ENCODE results near the gene PEAR1. TPM values are rescaled to one million over a fixed set of nuclear protein-coding genes. Genes with fewer than 3 reads are reported as not detected.
A peak's percentile ranks its signal among the peaks of the same experiment; 100 is the strongest.

Gene PEAR1
- total RNA-seq, 1 donor from 2014 or later, result not detected

GRCh38 chr1:156860113-156860627 lies 33.3 kb upstream of the PEAR1 start:
- Mint-ChIP-seq H3K9me3 (no peaks in the 10 kb centered on the region), H3K27me3 (peaks cover 50% of the 10 kb centered on the region), H3K4me1 (peaks cover 14% of the 10 kb centered on the region), H3K27ac (no peak overlapping the region), H3K4me3 (peak overlapping the region; percentile 65), H3K36me3 (ENCODE audit: low read depth) (no peaks in the 10 kb centered on the region)
- CTCF ChIA-PET, result interaction anchor here (0.6 to 5.0 kb wide), 15 partner anchors 11 to 475 kb away, joined by 3 to 66 read pairs (median 6); no protein-coding TSS in a partner anchor
- TF ChIP-seq, protein P1, sequence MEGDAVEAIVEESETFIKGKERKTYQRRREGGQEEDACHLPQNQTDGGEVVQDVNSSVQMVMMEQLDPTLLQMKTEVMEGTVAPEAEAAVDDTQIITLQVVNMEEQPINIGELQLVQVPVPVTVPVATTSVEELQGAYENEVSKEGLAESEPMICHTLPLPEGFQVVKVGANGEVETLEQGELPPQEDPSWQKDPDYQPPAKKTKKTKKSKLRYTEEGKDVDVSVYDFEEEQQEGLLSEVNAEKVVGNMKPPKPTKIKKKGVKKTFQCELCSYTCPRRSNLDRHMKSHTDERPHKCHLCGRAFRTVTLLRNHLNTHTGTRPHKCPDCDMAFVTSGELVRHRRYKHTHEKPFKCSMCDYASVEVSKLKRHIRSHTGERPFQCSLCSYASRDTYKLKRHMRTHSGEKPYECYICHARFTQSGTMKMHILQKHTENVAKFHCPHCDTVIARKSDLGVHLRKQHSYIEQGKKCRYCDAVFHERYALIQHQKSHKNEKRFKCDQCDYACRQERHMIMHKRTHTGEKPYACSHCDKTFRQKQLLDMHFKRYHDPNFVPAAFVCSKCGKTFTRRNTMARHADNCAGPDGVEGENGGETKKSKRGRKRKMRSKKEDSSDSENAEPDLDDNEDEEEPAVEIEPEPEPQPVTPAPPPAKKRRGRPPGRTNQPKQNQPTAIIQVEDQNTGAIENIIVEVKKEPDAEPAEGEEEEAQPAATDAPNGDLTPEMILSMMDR (IDR thresholded peaks at IDR 0.05), result no peak
- intact Hi-C loops (cut with micrococcal nuclease), result loop anchor here (1.0 kb wide), 4 partner anchors 47 to 171 kb away; no protein-coding TSS in a partner anchor
- DNase-seq (peak; percentile 46), ATAC-seq (ENCODE audit: low read depth) (peak; percentile 69)
- POLR2A ChIA-PET, result interaction anchor here (0.6 to 1.7 kb wide), 4 partner anchors 64 to 170 kb away, joined by 3 to 17 read pairs (median 4); no protein-coding TSS in a partner anchor

- peak; percentile 27 for DNase-seq
- H3K36me3 Mint-ChIP-seq (ENCODE audit: low read depth), result no peaks in the 10 kb centered on the region
- ChIA-PET CTCF (interaction anchor here (0.6 to 5.0 kb wide), 16 partner anchors 10 to 475 kb away, joined by 3 to 66 read pairs (median 6); no protein-coding TSS in a partner anchor), POLR2A (interaction anchor here (0.5 to 1.7 kb wide), 5 partner anchors 38 to 404 kb away, joined by 3 to 17 read pairs (median 3); no protein-coding TSS in a partner anchor)
- H3K4me1 Mint-ChIP-seq, result peaks cover 14% of the 10 kb centered on the region
- H3K27me3 Mint-ChIP-seq, result peaks cover 54% of the 10 kb centered on the region
- peak; percentile 76 for ATAC-seq (ENCODE audit: low read depth)
- H3K9me3 Mint-ChIP-seq, result no peaks in the 10 kb centered on the region
- H3K27ac Mint-ChIP-seq, result no peak within 1 kb of the TSS
- intact Hi-C loops (cut with micrococcal nuclease), result loop anchor here (1.0 kb wide), 4 partner anchors 48 to 172 kb away; no protein-coding TSS in a partner anchor
- TF ChIP-seq, protein P1 (IDR thresholded peaks at IDR 0.05), result no peak
- peak within 1 kb of the TSS; percentile 65 for H3K4me3 Mint-ChIP-seq
Observed at GRCh38 chr1:156860628-156861423, 32.7 kb upstream of the PEAR1 start, which contains the start of gene NTRK1. Gene NTRK1, plus strand, starts transcription at chr1:156860865. Its CDS starts 70 bp downstream, at chr1:156860935.

- ChIA-PET POLR2A (no interaction called here), CTCF (interaction anchor here (3.8 to 4.0 kb wide), 2 partner anchors 24 to 173 kb away, joined by 22 to 66 read pairs; no protein-coding TSS in a partner anchor)
- H3K4me3 Mint-ChIP-seq, result no peak overlapping the region
- peaks cover 55% of the 10 kb centered on the region for H3K27me3 Mint-ChIP-seq
- H3K27ac Mint-ChIP-seq, result no peak overlapping the region
- peaks cover 14% of the 10 kb centered on the region for H3K4me1 Mint-ChIP-seq
- ATAC-seq (ENCODE audit: low read depth) (no peak), DNase-seq (no peak)
- intact Hi-C loops (cut with micrococcal nuclease), result no loop called here
- no peaks in the 10 kb centered on the region for H3K9me3 Mint-ChIP-seq
- H3K36me3 Mint-ChIP-seq (ENCODE audit: low read depth), result no peaks in the 10 kb centered on the region
- TF ChIP-seq, protein P1 (IDR thresholded peaks at IDR 0.05), result no peak
Observed at GRCh38 chr1:156862584-156862983, 30.9 kb upstream of the PEAR1 start.

DNA sequence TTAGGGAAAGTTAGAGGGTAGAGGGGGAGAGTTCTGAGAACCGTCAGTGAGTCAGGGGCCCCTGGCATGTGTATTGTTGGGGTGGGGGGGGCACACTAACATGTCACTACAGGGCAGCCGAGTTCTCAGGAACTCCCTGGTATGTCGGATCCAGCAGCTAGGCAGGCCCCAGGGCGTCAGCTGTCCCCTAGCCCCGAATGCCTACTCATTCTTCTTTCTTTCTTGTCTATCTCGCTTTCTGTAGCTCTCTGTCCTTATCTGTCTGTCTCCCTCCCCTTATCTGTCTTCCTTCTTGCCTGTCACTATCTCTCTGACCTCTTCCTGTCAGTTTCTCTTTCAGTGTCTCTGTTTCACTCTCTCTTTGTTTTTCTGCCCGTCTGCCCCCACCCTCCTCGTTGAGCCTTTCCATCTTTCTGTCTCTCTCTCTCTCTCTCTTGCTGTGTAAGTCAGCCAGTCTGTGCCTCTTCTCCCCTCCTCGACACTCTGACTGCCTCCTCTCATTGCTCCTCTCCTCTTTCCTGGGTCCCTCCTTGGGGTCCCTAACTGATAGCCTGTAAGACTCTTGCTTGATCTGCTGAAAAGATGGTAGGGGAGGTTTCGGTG lies 30.4 kb upstream of the PEAR1 start:
- intact Hi-C loops (cut with micrococcal nuclease), result no loop called here
- no peaks in the 10 kb centered on the region for H3K9me3 Mint-ChIP-seq
- H3K4me3 Mint-ChIP-seq, result no peak overlapping the region
- no peaks in the 10 kb centered on the region for H3K36me3 Mint-ChIP-seq (ENCODE audit: low read depth)
- H3K27me3 Mint-ChIP-seq, result peaks cover 55% of the 10 kb centered on the region
- DNase-seq (no peak), ATAC-seq (ENCODE audit: low read depth) (no peak)
- no peak overlapping the region for H3K27ac Mint-ChIP-seq
- H3K4me1 Mint-ChIP-seq, result peaks cover 14% of the 10 kb centered on the region
- ChIA-PET CTCF (interaction anchor here (3.8 to 4.0 kb wide), 2 partner anchors 25 to 174 kb away, joined by 22 to 66 read pairs; no protein-coding TSS in a partner anchor), POLR2A (no interaction called here)
- TF ChIP-seq, protein P1 (IDR thresholded peaks at IDR 0.05), result no peak

All from activated B cell treated with CpG ODN at 0.5 μM for 24 hours (primary cell).